Posterior vena cava (tissue), 2 donors: ENCODE data around the gene HYI. TPM values are rescaled to one million over a fixed set of nuclear protein-coding genes. Genes with fewer than 3 reads are reported as not detected.
"Not testable (repeated sequence)": the region's sequence is repeated elsewhere in the genome, so short reads cannot be mapped to it uniquely, and the experiment has no call there.

Experiments
- DNase-seq: peaks from one replicate; pipeline ENCODE4 v3.0.0-alpha.2; 2020; ENCODE audit warnings: low spot score
- intact Hi-C, 2 donors: fragments of 100-400 bp; cut with DNase I; formaldehyde crosslinking; loops; one replicate each; pipeline versions ENCODE4 v1.14.1 to v1.14.2; 2022 to 2023
- total RNA-seq, 2 donors: library from RNA; stranded (reverse); fragmentation: NEBNext Ultra II Directional; extraction: Animal tissue kit (Norgen Biotek cat#: 25700); gene quantifications; one replicate each; pipeline ENCODE4 v1.2.1, GENCODE V29; 2021
- donor health status: DM: yes; HTN: yes; CAD: no.
- donor health status: DM: yes; HTN: yes; CAD: no.

Gene HYI
- total RNA-seq, 2 donors from 2014 or later = 27.6 to 28.8 TPM

- intact Hi-C loops = no loop called here
- DNase-seq = no peak
Observed at GRCh38 chr1:43466403-43466802, 12.7 kb upstream of the HYI start.

GRCh38 chr1:43465505-43466067, 11.9 kb upstream of the HYI start:
- no peak for DNase-seq

GRCh38 chr1:43464681-43465504, 11.2 kb upstream of the HYI start:
- intact Hi-C loops = no loop called here
- DNase-seq = no peak

More at GRCh38 chr1:43465505-43466067, 11.9 kb upstream of the HYI start:
- intact Hi-C loops = no loop called here

- intact Hi-C loops = no loop called here
- DNase-seq = no peak
Observed at GRCh38 chr1:43463479-43463878, 9.7 kb upstream of the HYI start.

- DNase-seq = no peak
Observed at GRCh38 chr1:43460988-43461693, 7.4 kb upstream of the HYI start.

GRCh38 chr1:43458379-43458778, 4.6 kb upstream of the HYI start:
- intact Hi-C loops, DNase-seq: not testable (repeated sequence)

More at GRCh38 chr1:43460988-43461693, 7.4 kb upstream of the HYI start:
- intact Hi-C loops = no loop called here

- no peak for DNase-seq
- intact Hi-C loops = no loop called here
Observed at GRCh38 chr1:43455213-43455889, 1.6 kb upstream of the HYI start.

GRCh38 chr1:43454270-43455011, 710 bp upstream of the HYI start:
- intact Hi-C loops = no loop called here
- DNase-seq = peak; percentile 86

- peak; percentile 79 for DNase-seq
- intact Hi-C loops = no loop called here
Observed at GRCh38 chr1:43452789-43453441, 816 bp downstream of the HYI start.

GRCh38 chr1:43451701-43452532, 1.8 kb downstream of the HYI start:
- intact Hi-C loops = no loop called here
- peak; percentile 70 for DNase-seq

GRCh38 chr1:43451157-43451591, 2.6 kb downstream of the HYI start:
- intact Hi-C loops = no loop called here
- DNase-seq = peak; percentile 65

- intact Hi-C loops = no loop called here
- DNase-seq = peak; percentile 62
Observed at GRCh38 chr1:43450251-43450941, 3.3 kb downstream of the HYI start.

GRCh38 chr1:43449708-43450069, 4.0 kb downstream of the HYI start:
- intact Hi-C loops = no loop called here
- DNase-seq = no peak

- peak; percentile 69 for DNase-seq
- intact Hi-C loops = no loop called here
Observed at GRCh38 chr1:43448955-43449707, 4.6 kb downstream of the HYI start.

- peak; percentile 70 for DNase-seq
- intact Hi-C loops = no loop called here
Observed at GRCh38 chr1:43447891-43448708, 5.6 kb downstream of the HYI start.
